ENCODE measurements around the gene IL1RAPL1.

IL1RAPL1 gene

DNA sequence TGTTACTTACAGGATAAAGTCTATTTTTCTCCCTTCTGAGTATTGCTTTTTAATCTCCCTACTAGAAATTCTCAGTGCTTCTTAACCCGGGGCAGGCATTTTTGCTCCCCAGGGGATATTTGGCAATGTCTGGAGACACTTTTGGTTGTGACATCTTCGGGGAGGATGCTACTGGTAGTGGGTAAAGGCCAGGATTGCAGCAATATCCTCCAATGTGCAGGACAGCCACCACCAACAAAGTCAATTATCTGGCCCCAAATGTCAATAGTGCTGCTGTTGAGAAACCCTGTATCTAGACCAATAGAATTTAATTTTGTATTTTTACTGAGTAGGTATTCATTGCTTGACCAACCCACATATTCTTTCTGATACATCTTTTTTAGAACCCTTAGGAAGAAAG is 958.6 kb downstream of the IL1RAPL1 start:
- no peak for DNase-seq

DNA sequence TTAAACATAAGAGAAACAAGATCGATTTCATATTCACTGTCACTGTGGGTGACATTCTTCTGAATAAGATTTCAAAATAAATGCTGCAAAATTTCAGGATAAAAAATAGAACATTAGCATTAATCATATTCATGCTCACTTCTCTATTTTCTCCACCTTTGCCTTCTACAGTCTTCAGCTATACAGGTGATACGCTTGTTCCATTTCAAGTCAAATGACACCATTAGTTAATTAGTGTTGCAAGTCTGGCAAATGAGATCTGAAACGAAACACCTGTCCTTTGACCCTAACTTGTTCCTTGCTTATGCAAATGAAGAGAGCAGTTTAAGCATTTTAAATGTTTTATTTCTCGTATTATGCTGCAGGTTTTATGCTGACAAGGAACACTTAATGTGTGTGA is 960.6 kb downstream of the IL1RAPL1 start:
- no peak for DNase-seq

DNA sequence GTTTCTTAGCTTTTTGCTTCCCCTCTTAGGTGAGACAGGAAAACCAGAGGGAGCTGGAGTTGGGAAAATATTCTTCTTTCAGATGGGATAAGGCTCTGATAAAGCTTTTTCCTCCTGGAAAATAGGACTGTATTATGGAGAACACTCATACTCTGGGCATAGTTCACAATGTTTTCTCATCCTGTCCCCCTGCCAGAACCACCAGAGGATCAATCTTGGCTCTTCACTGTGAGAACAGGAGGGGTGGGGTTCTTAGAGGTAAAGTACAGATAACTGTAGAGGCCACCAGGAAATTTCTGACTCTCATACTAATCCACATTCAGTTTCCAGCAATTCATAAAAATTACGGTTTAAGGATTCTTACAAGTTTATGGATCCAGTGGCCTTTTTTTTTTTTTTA is 966.3 kb downstream of the IL1RAPL1 start:
- DNase-seq = no peak

DNA sequence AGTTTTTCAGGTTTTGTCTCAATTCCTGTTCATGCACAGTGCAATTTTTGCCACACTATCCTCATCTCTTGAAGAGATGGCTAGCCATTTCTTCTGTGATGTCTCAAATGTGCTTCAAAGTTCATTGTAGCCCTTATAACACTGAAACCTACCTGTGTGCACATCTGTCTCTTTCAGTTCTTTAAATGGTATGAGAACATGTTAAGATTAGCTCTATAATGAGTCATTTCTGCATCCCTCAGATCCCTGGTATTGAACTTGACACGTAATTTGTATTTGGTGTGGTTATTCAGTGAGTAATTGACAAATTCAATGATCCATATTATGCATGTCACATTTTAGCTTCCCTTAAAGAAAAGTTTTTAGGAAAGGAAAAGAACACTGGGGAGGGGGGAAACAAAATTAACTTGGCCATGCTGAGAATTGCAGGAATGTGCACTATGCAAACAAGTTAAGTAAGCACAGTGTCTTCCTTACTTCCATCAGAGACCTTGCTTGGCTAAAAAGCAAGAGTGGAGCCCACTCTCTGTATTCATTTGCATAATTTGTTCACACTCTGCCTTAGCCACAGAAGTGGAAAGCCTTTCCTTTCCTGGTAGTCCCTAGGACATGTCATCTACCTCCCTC is 968.3 kb downstream of the IL1RAPL1 start:
- no peak for DNase-seq

DNA sequence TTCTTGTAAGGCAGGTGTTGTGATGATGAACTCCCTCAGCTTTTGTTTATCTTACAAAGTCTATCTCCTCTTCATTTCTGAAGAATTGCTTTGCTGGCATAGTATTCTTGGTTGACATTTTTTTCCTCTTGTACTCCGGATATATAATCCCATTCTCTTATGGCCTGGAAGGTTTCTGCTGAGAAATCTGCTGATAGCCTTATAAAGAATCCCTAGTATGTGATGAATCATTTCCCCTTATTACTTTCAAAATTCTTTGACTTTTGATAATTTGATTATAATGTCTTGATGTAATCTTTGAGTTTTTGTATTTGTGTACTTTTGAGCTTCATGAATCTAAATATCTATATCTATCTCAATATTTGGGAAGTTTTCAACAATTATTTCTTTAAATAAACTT is 972.8 kb downstream of the IL1RAPL1 start:
- no peak for DNase-seq

DNA sequence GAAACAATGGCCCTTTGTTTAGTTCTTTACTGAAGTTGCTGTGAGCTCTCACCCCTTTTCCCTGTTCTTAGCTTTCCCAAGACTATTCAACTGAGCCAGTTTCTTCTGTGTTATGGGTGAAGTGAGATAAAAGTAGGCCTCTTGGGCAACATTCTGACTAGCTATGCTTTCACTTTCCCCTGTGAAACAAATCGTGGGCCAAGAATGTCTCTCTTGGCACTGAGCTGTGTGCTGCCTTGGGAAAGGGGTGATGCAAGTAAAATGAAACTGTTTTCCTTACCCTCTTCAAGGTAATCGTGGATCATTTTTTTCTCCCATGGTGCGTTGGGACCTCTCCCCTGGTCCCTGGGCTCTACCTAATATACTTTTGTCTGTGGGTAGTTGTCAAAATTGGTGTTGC is 974.2 kb downstream of the IL1RAPL1 start:
- no peak for DNase-seq

DNA sequence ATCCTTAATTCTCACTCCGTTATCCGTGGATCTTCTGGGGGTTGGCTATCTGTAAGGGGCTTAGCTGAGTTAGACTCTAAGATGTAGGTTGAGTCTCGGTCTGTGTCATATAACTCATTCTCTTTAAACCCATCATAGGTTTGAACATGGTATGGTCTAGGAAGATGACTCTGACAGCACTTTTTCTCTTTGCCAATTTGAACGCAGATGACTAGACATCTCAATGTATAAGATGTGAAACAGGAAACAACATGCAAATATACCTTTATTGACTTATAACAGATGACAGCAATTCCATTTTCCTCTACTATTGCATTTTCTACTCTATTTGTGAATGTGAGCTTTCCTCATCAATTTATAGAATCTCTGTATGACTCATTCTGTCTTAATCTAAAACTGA is 993.3 kb downstream of the IL1RAPL1 start:
- no peak for DNase-seq

DNA sequence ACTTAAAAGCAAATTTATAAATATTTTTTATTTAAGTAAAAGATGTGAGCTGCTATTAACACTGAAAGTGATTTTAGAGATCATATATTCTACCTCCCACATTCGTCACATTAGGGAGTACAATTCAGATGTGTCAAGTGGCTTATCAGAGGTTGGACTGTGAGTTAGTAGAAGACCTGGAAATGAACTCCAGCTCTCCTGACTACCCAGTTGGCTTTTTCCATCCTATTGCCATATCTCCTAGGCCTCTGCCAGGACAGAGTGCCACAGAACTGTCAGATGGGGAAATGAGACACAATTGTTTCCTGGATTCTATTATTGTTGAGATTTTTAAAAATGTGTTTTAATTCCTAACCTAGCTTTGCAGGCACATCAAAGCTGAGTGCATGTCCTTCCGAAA is 994.0 kb downstream of the IL1RAPL1 start:
- DNase-seq = no peak

DNA sequence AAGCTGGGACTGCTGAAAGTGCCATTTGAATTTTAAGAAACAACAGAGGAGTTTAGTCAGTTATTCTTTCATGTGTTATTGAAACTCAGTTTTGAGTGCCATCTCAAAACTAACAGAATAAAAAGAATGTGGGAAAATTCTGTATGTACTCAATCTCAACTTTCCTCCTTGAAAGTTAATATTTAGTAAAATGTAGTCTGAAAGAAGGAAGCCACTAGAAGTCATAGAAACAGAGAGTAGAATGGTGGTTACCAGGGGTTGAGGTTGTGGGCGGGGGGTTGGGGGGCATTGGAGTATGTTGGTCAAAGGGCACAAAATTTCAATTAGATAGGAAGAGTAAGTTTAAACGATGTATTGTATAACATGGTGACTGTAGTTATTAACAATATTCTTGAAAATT is 999.9 kb downstream of the IL1RAPL1 start:
- DNase-seq = no peak

DNA sequence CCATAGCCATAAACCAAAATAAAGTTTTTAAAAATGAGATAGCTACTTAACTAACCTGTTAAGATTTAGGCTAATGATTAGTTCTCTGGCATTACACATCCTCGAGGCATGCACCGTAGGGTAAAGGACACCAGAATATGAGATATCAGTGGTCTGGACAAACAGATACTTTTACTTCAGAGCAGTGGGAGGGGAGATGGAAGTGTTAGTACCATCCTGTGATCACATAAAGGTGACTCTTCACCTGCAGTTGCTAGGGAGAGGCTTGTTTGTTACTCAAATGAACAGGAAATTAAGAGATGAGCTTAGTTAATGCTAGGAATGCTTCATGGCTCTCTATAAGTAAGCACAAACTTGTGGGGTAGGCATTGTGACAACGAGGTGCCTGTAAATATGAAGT is 1003.7 kb downstream of the IL1RAPL1 start:
- no peak for DNase-seq

DNA sequence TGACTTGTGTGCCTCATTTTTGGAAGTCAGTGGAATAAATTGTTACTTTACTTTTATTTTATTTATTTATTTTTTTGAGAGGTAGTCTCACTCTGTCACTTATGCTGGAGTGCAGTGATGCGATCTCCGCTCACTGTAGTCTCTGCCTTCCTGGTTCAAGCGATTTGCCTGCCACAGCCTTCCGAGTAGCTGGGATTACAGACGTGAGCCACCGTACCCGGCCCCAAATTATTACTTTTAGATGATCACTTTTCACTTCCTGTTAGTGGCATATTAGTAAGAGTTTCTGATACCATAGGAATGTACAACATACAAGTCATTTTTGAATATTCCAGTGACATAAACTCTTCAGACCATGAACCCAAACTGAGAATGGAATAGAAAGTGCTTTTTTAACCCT is 1017.1 kb downstream of the IL1RAPL1 start:
- DNase-seq = no peak

DNA sequence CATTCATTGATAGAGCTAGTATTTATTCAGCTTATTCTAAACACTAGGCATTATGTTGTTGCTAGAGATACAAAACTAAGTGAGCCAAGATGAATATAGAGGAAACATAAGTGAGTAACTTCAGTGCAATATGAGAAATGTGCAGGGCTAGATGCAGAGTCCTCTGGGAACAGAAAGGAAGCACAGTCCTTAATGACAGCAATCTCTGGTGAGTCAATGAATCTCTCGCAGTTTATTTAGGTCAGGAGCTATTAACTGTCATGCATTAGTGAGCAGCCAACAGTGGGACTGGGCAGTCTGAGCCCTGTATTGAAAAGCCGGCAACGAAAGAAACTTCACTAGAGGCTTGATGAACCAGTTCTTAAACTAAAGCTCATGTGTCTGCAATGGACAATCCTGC is 1030.0 kb downstream of the IL1RAPL1 start:
- DNase-seq = no peak

DNA sequence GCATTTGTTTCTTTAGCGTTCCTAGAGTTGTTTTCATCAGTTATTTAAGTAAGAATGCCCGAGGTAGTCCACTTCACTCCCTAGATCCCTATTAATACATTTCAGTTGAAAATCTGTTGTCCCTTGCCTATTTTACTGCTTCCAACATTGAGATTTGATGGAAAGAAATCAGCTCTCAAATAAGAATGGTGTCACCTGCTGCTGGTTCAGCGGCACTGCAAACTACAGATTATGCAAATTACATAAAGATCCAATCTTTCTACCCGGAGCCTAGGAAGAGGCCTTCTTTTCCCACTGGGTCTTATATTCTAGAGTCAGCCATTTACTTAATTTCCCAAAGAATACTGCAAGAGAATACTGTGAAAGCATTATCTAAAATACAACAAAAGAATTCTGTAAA is 1030.5 kb downstream of the IL1RAPL1 start:
- DNase-seq = no peak

DNA sequence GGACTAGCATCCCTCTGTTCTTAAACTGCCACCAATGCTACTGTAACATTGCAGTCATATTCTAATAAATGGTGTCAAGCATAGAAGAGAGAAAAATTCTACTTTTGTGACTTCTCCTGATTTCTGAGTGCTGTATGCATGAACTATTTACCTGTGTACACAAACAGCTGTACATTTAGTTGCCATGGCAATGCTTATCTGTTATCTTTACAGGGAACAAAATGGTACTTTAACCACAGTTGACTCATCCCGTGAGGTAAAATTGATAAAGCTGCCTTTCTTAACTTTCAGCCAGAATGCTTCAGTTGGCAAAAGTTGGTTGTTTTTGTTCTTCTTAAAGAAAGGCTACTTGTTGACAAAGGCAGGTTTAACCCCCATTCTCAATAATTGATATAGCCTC is 1040.6 kb downstream of the IL1RAPL1 start:
- DNase-seq = no peak

DNA sequence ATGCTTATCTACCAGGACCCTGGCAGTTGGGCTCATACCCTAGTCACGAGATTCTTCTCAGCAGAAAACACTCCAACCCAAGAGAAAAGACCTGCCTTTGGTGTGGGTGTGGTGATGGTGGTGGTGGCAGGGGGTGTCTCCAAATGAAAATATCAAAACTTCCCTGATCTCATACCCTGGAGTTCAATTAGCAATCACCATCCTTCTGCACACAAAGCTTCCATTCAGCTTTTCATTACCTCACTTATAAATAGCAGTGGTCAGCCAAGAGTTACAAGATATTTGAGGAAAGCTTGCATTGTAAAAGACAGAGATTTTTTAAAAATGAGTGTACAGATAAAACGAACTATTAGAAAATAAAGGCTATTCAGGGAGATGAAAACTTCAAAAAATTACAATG is 1047.3 kb downstream of the IL1RAPL1 start:
- no peak for DNase-seq

DNA sequence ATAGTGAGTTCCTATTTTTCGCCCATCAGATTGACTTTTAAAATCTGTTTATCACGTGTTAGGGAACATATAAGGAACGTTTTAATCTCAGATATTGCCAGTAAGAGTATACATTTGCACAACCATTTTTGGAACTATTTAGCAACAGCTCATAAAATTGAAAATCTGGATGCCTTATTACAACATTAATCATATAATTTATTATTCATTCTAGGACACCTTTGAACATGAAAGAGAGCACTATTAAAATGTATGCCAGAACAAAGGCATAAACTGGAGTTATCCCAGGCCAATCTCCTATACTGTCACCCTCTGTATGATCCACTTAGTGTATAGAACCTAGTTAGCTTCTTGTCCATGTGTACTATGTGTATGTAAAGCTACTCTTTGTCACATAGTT is 1049.1 kb downstream of the IL1RAPL1 start:
- DNase-seq = no peak

DNA sequence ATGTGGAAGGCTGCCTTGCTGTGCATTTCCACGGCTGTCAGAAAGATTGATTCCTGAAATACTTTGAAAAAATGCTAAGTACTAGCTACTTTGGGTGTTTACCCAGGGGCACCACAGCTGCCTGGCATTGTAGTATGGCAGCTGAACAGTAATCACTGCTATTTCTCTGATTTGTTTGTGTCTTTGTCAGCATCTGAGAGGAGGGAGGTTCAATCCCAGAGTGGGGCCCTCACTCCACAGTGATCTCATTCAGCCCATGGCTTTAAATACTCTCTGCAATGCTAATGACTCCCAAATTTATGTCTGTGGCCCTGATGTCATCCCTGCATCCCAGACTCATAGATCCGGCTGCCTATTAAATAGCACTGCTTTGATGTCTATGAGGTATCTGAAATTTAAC is 1052.9 kb downstream of the IL1RAPL1 start:
- DNase-seq = no peak

DNA sequence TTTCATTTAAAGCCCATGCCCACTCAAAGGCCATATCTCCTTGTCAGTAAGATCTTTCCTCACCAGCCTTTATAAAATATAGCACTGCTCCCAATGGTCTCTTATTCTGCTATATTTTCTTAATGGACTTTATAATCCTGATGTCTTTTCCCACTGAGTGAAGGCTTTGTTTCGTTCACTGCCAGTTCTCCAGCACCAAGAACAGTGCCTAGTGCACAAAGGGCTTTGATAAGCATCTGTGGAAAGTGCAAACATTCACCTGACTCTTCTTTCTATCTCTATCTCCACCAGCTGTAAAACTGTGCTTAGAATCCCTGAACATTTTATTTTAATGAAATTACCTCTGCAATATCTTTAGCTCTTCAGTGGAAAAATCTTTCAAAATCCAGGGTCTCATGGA is 1054.2 kb downstream of the IL1RAPL1 start:
- DNase-seq = no peak

DNA sequence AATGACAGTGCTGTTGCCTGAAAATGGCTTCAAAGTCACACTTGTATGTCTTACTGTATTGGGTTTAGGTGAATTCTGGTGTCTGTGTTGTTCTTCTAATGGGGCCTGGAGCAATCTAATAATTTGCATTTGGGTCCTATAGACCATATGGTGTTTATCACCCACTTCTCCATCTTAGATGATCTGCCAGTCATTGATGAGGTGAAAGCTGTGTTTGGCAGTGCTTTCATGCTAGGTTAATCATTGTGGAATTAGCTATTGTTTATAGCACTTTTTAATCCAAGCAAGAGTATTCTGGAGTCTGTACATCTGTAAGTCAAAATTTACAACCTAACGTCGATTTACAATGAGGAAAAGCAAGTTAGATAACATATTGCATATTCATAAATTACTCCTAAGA is 1055.9 kb downstream of the IL1RAPL1 start:
- DNase-seq = no peak

DNA sequence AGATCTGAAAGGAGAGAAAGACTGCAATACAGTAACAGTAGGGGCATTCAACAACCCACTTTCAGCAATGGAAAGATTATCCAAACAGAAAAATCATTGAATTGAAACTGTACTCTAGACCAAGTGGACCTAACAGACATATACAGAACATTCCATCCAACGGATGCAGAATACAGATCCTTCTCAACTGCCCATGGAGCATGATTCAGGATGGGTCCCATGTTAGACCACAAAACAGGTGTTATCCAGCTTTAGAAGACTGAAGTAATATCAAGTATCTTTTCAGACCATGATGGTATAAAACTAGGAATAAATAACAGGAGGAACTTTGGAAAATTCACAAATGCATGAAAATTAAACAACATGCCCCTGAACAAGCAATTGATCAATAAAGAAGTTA is 1060.9 kb downstream of the IL1RAPL1 start:
- no peak for DNase-seq

DNA sequence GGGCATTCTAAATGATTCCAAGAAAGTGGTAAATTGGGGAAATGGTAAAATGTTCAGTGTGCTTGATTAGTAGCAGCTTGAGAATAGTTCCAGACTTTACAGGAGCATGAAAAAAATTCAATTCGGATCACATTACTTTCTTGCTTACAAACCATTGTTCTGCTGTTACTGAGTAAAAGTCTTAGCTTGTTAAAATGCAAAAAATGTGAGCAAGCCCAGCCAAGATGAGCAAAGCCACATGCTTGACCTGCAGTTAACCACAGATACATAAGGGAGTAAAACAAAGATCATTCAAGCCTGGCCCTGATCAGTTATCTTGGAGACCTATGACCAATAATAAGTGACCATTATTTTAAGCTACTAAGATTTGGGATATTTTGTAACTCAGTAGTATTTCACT is 1065.2 kb downstream of the IL1RAPL1 start:
- DNase-seq = no peak

DNA sequence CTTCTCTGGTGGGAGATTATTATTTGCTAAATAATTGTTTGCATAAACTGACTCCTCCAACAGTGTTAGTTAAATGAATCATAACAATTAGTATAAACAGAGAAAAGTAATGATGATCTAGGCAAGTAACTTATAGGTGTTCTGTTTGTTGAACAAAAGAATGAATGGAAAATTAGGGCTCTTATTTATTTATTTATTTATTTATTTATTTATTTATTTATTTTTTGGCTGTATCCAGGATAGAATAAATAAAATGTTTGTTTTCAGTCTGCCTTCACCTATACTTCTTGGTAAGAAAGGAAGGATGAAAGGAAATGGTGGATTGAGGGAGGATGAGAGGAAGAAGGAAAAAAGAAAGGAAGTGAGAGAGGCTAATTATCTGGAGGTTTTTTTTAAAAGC is 1066.5 kb downstream of the IL1RAPL1 start:
- DNase-seq = no peak

DNA sequence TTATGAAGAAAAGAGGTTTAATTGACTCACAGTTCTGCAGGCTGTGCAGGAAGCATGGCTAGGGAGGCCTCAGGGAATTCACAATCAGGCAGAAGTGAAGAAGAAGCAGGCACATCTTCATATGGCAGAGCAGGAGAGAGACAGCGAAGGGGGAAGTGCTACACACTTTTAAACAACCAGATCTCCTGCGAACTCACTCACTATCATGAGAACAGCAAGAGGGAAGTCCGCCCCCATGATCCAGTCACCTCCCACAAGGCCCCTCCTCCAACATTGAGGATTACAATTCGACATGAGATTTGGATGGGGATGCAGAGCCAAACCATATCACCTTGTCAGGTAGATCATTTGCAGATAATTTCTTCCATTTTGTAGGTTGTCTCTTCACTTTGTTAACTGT is 1072.7 kb downstream of the IL1RAPL1 start:
- no peak for DNase-seq

DNA sequence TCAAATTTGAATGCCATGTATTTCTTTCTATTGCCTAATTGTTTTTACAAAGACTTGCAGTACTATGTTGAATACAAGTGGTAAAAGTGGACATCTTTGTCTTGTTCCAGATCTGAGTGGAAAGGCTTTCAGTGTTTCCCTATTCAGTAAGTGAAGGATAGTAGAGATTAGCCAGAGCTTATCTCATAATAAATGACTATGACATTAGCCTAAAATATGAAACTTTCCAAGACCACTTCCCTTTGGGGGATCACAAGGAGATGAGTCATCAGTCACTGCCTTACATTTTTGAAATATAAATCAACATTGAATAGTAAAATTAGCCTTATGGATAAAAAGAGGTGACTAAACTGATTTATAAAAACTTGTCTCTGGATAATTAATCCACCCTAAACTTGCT is 1074.0 kb downstream of the IL1RAPL1 start:
- DNase-seq = no peak

DNA sequence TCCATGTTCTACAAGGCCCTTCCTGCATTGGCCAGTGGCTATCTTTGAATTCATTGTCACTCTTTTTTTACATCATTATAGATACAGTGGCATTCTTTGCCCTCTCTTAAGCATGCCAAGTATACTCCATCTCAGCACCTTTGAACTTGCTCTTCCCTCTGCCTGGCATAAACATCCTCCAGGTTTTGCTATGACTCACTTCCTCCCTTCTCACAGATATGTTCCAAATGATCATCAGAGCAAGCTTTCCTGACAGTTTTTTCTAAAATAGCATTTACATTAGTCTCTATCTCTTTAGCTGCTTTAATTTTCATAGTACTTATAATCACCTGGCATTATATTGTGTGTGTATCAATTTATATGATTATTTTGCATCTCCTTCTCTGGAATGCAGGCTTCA is 1074.9 kb downstream of the IL1RAPL1 start:
- no peak for DNase-seq
